ENCODE data around the gene SIPA1.

SIPA1 gene

GRCh38 chr11:65651339-65651588 is 13.4 kb downstream of the SIPA1 start:
- Histone ChIP-seq H3K27ac (peak overlapping the region; percentile 92 to 99), H3K4me3 (no peak overlapping the region)
- DNase-seq (ENCODE audit: low spot score) = no peak
- no peak for TF ChIP-seq CTCF (IDR thresholded peaks at IDR 0.05)

GRCh38 chr11:65651589-65652510 is 13.9 kb downstream of the SIPA1 start:
- Histone ChIP-seq H3K4me3 (peak overlapping the region; percentile 76), H3K27ac (peak overlapping the region; percentile 92 to 99)
- no peak for TF ChIP-seq CTCF (IDR thresholded peaks at IDR 0.05)
- peak; percentile 85 for DNase-seq (ENCODE audit: low spot score)

- TF ChIP-seq CTCF (IDR thresholded peaks at IDR 0.05) = no peak
- DNase-seq (ENCODE audit: low spot score) = peak; percentile 96
- Histone ChIP-seq H3K4me3 (peak overlapping the region; percentile 76), H3K27ac (peak overlapping the region; percentile 92 to 99)
Measured at GRCh38 chr11:65652511-65653228, 14.8 kb downstream of the SIPA1 start.

- no peak for TF ChIP-seq CTCF (IDR thresholded peaks at IDR 0.05)
- peak; percentile 72 for DNase-seq (ENCODE audit: low spot score)
- Histone ChIP-seq H3K27ac (peak overlapping the region; percentile 92 to 99), H3K4me3 (peak overlapping the region; percentile 76)
Measured at GRCh38 chr11:65653229-65654225, 15.6 kb downstream of the SIPA1 start.

- TF ChIP-seq CTCF (IDR thresholded peaks at IDR 0.05) = no peak
- no peak overlapping the region for H3K4me3 ChIP-seq
- DNase-seq (ENCODE audit: low spot score) = peak; percentile 74
- peak overlapping the region in 1 of 2 donors; percentile 99 for H3K27ac ChIP-seq
Measured at GRCh38 chr11:65654375-65655349, 16.8 kb downstream of the SIPA1 start.

Data from coronary artery (tissue), 2 donors.